ENCODE data around the gene PSMA6. TPM values are rescaled to one million over a fixed set of nuclear protein-coding genes. Genes with fewer than 3 reads are reported as not detected.

PSMA6 gene
- total RNA-seq: 100 to 1,000 TPM in 2 of 4 donors, 10 to 100 TPM in 2; 24.5 to 141 (median 81.2) TPM

DNA sequence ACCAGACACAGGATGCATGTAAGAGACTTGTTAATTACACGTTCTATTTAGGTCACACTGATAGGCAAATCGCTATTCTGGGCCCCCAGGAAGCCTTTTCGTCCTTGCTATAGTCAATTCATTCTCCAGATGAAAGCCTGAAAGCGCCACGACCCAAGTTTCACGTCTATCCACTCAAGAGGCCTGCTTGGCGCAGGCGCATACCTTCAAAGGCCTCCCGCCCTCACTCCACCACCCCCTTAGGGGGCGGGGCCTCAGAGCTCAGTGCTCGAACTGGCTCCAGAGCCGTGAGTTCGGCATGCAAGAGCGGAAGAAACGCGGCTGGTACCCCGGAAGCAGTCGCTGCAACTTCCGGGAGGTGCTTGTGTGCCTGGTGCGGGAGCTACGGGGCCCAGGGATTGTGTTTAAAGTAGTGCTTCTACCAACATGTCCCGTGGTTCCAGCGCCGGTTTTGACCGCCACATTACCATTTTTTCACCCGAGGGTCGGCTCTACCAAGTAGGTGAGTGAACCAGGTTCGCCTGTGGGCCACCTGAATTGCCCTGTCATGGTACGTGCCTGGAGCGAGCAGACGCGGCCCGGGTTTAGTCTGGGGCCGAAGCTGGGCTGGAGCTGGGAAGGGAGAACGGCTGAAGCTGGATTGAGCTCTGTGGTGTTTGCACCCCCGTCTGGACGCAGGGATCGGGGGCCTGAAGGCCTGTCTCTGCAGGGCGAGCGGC lies at the start of gene PSMA6:
Gene PSMA6, plus strand, starts transcription at position 332 of the 719 bp plus-strand sequence. Its CDS starts 95 bp downstream, at position 427.
- Histone ChIP-seq H3K36me3 (no peaks in the 10 kb centered on the region), H3K4me1 (peaks cover 12 to 47% (median 28%) of the 10 kb centered on the region in 4 donors), H3K27ac (peak within 1 kb of the TSS; percentile 89 to 91 (median 90)), H3K27me3 (no peaks in the 10 kb centered on the region), H3K9me3 (no peaks in the 10 kb centered on the region), H3K4me3 (peak within 1 kb of the TSS; percentile 58 to 68 (median 64))
- WGBS, 2 donors (ENCODE audit: low coverage in 1 of 2): 0% methylated on average over 25 of the region's 40 CpGs; no CpG with 5 or more reads in 1 of the 2 donors
- TF ChIP-seq POLR2A (IDR thresholded peaks at IDR 0.05): peak; percentile 92
- TF ChIP-seq EP300 (IDR thresholded peaks at IDR 0.05; ENCODE audit: low read depth): peak; percentile 3
- TF ChIP-seq POLR2AphosphoS5 (IDR thresholded peaks at IDR 0.05): peak; percentile 93 to 97 (median 96)
- no peak for TF ChIP-seq CTCF (IDR thresholded peaks at IDR 0.05)
- in situ Hi-C loops (cut with MboI; ENCODE audit: low pct_ligation_motif_present in 1 of 4, low pct_unique_long_range_greater_than_20kb in 1 of 4, low sequenced_read_pairs in 3 of 4): loop anchor here in 2 of 4 donors (10.0 to 25.0 kb wide), 2 partner anchors 113 to 120 kb away; partner anchors contain the start of gene NFKBIA (in 2 of the 2)
- intact Hi-C loops (cut with DNase I; ENCODE audit: low total_unique reads): loop anchor here (5.0 kb wide), 2 partner anchors 45 to 110 kb away; partner anchors contain the start of gene NFKBIA
- peak; percentile 100 for DNase-seq

GRCh38 chr14:35242599-35243311 lies 49.4 kb upstream of the PSMA6 start:
- no peaks in the 10 kb centered on the region for H3K36me3 ChIP-seq
- H3K27ac ChIP-seq: no peak overlapping the region
- H3K27me3 ChIP-seq: no peaks in the 10 kb centered on the region
- H3K4me1 ChIP-seq: no peaks in the 10 kb centered on the region
- H3K9me3 ChIP-seq: no peaks in the 10 kb centered on the region
- intact Hi-C loops (cut with DNase I; ENCODE audit: low total_unique reads) (no loop called here), in situ Hi-C loops (cut with MboI; ENCODE audit: low pct_ligation_motif_present in 1 of 4, low pct_unique_long_range_greater_than_20kb in 1 of 4, low sequenced_read_pairs in 3 of 4) (loop anchor here in 1 of 4 donors (25.0 kb wide), 1 partner anchor 170 kb away; the partner anchor contains the start of gene NFKBIA)
- WGBS, 2 donors (ENCODE audit: low coverage in 1 of 2): 94 to 97% methylated on average over 5 of the region's 5 CpGs
- no peak for DNase-seq
- TF ChIP-seq CTCF (IDR thresholded peaks at IDR 0.05) (no peak), EP300 (IDR thresholded peaks at IDR 0.05; ENCODE audit: low read depth) (no peak), POLR2AphosphoS5 (IDR thresholded peaks at IDR 0.05) (no peak), POLR2A (IDR thresholded peaks at IDR 0.05) (no peak)
- no peak overlapping the region for H3K4me3 ChIP-seq

DNA sequence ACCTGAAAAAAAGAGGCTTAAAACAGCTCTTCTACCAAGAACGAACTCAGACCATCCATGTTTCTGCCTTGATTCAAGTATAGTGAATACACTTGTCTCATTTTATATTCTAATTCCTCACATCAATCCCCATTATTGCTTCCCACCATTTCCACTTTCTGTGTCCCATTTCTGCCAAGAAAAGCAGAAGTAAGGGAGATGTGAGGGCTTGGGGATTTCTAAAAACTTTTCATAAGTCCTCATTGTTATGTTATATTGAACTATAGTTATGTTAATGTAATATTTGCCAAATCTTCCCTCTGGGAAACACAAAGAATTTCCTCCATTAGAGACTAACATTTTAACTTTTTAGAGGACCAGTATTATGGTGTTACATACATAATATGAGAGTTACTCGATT lies 48.2 kb upstream of the PSMA6 start:
- Histone ChIP-seq H3K4me3 (no peak overlapping the region), H3K27ac (no peak overlapping the region), H3K27me3 (no peaks in the 10 kb centered on the region), H3K4me1 (no peaks in the 10 kb centered on the region), H3K36me3 (no peaks in the 10 kb centered on the region), H3K9me3 (no peaks in the 10 kb centered on the region)
- no peak for DNase-seq
- in situ Hi-C loops (cut with MboI; ENCODE audit: low pct_ligation_motif_present in 1 of 4, low pct_unique_long_range_greater_than_20kb in 1 of 4, low sequenced_read_pairs in 3 of 4) (loop anchor here in 1 of 4 donors (25.0 kb wide), 1 partner anchor 168 kb away; the partner anchor contains the start of gene NFKBIA), intact Hi-C loops (cut with DNase I; ENCODE audit: low total_unique reads) (no loop called here)
- TF ChIP-seq POLR2AphosphoS5 (IDR thresholded peaks at IDR 0.05) (no peak), POLR2A (IDR thresholded peaks at IDR 0.05) (no peak), CTCF (IDR thresholded peaks at IDR 0.05) (no peak), EP300 (IDR thresholded peaks at IDR 0.05; ENCODE audit: low read depth) (no peak)
- 89 to 96% methylated on average over 2 of the region's 2 CpGs for WGBS, 2 donors (ENCODE audit: low coverage in 1 of 2)

DNA sequence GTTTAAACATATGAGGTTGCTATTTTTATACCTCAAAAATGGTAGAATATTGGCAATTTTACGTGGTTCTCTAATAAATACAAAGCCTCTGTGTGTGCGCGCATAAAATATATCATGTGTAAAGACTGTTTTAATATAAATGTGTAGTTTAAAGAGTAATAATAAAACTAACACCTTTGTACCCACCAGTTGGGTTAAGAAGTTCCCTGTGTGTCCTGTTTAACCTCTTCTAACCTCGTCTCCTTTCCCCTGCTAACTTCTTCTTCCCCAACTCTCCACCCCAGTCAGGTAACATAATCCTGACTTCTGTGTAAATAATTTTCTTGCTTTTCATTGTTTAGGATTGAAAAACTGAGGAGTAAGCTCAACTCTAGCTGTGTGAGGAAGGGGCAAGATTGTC lies 47.6 kb upstream of the PSMA6 start:
- Histone ChIP-seq H3K36me3 (no peaks in the 10 kb centered on the region), H3K4me3 (no peak overlapping the region), H3K27me3 (no peaks in the 10 kb centered on the region), H3K27ac (no peak overlapping the region), H3K4me1 (no peaks in the 10 kb centered on the region), H3K9me3 (no peaks in the 10 kb centered on the region)
- no peak for DNase-seq
- intact Hi-C loops (cut with DNase I; ENCODE audit: low total_unique reads): no loop called here
- TF ChIP-seq EP300 (IDR thresholded peaks at IDR 0.05; ENCODE audit: low read depth) (no peak), CTCF (IDR thresholded peaks at IDR 0.05) (no peak), POLR2AphosphoS5 (IDR thresholded peaks at IDR 0.05) (no peak), POLR2A (IDR thresholded peaks at IDR 0.05) (no peak)
- in situ Hi-C loops (cut with MboI; ENCODE audit: low pct_ligation_motif_present in 1 of 4, low pct_unique_long_range_greater_than_20kb in 1 of 4, low sequenced_read_pairs in 3 of 4): loop anchor here in 1 of 4 donors (25.0 kb wide), 1 partner anchor 168 kb away; the partner anchor contains the start of gene NFKBIA
- WGBS, 2 donors (ENCODE audit: low coverage in 1 of 2): 97 to 100% methylated on average over 4 of the region's 4 CpGs
